SHP77 treated with DMSO at 0.1 percent for 48 hours (cell line): ENCODE measurements around the gene TINCR.
"Not testable (repeated sequence)": the region's sequence is repeated elsewhere in the genome, so short reads cannot be mapped to it uniquely, and the experiment has no call there.

Experiments
- DNase-seq: peaks from one replicate; lab custom pipeline; 2025; lab: John Stamatoyannopoulos, UW

TINCR gene

DNA sequence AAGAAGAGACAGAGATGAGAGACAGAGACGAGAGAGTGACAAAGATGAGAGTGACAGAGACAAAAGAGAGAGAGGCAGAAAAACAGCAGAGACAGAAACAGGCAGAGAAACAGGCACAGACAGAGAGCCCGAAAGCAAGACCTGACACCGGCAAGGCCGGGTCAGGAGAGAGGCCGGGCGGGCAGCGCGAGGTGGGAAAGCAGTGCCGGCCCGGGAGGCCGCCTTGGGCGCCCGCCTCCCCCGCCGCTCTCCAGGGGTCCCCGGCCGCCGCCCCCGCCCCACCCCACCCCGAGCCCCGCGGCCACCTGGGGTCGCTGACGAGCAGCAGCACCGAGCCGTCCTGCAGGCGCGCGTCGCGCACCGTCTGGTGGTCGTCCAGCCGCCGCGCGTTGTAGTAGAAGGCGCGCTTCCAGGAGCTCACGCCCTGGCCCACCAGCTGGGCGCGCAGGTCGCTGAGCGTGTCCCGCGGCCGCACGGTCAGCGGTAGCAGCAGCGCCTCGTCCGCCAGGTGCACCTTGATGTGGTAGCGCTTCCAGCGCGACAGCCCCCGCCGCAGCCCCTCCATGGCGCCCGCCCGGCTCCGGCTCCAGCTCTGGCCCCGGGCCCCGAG, at the start of gene TINCR:
TINCR (minus strand) TSS at position 594 of the 610 bp plus-strand sequence.
- DNase-seq: no peak

DNA sequence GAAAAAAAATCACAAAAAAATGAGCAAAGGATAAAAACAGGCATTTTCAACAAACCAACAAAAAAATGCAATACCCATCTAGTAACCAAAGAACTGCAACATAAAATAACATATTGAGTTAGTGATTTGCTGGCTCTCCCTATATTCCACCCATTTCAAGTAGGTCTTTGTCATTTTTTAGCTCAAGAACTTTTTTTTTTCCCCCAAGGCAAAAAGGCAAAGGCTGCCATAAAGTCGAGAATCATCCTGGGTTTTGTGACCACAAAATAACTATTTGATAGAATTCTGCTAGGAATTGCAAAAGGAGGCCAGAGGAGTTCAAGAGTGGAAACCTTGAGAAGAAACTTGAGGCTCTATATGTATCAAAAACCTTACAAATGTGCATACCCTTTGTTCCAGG, 49.3 kb upstream of the TINCR start:
- DNase-seq: no peak

DNA sequence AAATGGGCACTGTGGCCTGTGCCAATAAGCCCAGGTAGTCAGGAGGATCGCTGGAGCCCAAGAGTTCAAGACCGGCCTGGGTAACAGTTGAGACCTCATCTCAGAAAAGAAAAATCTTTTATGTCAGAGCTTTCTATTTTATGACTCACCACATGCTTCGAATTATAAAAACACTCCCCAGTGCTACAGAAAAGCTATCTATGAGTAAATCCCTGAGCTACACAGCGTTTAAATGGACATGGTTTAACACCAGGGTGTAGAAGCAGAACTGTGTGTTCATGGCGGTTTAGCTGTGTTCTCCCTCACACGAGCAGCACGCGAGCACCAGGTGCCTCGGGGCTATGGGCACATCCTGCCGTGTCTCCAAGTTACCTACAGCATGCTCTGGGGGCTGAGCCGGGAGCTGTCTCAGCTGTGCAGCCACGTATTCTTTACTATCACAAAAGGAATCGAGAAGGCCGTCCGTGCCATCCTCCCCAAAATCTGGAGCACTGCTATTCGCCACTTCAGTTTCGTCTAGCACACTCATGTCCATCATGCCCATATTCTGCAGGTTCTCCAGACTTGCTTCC, 48.1 kb upstream of the TINCR start:
- no peak for DNase-seq

DNA sequence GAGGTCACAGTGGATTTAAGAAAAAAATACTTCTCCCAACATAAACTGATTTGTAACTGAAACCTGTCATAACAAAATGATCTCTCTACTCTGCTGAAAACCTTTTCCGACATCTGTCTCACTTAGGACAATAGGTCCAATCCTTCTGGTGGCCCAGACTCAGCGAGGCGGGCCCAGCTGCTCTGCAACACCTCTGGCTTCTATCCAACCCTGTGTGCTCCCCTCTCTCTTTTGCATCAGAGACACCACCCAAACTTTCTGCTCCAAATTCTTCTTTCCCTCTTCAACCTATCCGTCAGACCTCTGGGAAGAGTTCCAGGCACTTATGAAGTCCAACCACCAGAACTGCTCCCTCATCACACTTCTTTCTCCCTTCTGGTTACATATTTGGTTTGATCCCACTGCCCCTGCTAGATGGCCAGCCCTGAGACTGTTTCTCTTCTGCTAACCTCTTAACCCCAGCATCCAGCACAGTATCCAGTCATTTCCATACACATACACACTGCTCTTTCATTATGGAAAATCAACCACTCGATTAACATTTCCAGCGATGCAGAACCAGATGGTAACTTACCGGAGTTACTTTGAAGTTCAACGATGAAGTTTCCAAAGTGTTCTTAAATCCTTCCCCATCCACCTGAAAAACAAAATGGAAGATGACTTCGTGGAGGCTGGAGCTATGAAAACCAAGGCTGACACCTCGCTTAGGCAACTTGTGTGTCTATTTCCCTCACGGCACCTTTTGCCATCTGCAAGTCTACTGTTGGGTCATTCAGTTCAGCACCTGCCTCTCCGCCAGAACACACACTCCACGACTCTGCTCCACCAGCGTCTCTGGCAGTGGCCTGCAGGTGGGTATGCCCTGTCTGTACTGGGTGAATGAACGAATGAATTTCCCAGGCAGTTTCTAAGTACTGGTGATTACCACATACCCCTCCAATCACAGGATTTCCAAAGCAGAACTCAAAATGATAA, 45.4 kb upstream of the TINCR start:
- DNase-seq: no peak

DNA sequence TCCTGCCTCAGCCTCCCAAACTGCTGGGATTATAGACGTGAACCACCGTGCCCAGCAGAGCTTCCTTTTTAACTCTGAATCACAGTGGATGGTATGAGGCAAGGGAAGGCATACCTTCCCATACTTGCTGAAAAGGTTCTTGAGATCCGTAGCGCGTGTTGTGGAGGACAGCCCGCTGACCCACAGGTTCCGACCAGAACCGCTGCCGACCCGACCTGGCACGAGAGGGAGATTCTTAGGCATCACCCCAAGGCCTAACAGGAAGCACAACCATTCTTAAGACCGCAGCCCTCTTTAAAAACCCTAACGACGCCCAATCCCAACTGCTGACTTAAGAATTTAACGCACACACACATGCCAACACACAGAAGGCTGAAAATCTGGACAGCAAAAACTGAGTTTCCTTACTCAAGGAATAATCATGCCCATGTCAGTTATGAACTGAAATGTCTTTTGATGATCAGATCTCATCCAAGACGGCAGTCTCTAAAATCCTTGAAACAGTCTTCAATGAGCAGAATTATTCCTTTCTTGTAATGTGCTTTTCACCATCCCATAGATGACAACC, 42.2 kb upstream of the TINCR start:
- DNase-seq: no peak

DNA sequence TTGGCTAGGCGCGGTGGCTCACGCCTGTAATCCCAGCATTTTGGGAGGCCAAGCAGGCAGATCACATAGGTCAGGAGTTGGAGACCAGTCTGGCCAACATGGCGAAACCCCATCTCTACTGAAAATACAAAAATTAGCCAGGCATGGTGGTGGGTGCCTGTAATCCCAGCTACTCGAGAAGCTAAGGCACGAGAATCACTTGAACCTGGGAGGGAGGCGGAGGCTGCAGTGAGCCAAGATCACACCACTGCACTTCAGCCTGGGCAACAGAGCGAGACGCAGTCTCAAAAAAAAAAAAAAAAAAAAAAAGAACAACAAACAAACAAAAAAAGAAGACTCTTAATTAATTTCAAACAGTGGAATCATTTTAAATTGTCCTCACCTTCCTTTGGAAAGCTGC, 41.0 kb upstream of the TINCR start:
- DNase-seq: not testable (repeated sequence)

DNA sequence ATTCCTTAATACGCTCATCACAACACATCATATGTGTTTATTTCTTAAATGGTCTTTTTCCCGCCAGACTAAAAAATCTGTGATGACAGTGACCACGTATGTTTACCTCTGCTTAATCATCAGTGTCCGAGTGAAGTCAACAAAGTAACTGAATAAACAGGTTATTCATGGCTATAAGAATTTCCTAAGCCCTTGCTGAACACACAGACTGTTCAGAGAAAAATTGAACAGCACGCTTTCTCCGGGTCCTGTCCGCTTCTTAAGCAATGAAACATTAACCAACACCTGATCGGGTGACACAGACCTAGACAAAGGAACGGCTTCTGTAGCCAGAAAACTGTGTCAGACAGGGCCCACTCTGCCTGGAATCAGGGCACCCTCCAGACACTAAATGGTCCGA, 40.5 kb upstream of the TINCR start:
- no peak for DNase-seq

DNA sequence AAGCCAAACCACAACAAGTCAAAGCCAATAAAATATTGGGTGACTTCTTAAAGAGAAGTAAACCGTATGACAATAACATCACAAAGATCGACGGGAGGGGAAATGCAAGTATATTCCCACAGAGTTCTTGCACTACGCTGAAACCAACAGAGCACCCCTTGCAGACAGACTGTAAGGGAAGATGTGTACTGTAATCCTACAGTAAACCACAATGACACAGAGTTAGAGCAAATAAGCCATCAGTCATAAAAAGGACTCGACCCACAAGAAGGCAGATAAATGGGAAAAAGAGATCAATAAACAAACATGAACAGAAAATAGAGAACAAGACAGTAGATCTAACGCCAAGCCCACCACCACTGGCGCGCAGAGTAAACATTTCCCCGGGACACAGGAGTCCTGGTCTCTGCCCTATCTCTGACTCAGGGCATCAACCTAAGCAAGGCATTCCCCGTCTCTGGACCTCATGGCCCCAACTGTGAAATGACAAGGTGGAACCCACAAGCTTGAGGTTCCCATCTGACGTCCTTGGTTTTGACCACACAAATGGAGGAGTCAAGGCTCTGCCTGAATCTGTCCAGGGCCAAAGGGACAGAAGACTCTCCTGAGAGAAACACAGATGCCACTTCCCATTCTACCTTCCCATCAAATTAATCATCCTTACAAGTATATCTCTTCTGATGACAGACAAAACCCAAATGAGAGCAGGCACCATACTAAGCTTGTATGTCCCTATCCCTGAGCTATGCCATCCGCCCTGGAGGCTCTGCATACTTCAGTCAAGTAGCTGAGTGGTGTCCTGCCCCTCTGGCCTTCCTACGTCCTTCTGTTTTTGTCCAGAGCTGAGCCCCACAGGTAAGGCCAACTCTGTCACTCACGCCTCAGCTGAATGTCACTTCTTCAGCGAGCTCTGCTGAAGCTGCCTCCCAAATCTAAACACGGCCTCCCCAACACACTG, 39.8 kb upstream of the TINCR start:
- DNase-seq: no peak

DNA sequence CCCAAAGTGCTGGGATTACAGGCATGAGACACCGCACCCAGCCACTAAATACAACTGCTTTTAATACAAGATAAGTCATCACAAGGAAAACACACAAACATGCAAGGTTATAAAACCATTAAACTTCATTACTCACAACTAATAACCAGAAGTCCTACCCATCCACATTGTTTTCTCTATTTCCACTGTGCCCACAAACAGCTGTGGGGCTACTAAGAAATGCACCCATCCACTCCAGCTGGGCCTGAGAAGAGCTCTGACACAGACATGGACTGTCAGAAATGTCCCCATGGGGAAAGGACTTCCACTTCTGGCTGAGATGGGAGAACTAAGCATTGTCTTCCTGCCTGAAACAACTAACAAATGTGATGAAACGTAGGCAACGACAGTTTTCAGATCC, 37.6 kb upstream of the TINCR start:
- DNase-seq: no peak

DNA sequence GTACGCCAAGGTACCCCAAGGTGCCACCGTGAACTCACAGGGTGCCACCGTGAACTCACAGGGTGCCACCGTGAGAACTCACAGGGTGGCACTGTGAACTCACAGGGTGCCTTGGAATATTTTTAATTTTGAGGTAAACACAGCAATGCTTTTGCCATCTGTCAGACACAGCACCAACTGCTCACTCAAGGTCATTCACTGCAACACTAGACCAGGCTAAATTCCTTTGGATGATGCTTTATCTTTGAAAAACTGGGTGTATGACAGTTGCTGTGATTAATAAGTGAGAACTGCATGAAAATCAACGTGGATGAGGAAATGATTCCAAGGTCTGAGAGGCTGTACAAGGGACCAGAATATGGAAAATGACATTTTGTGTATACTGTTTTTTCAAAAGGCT, 35.9 kb upstream of the TINCR start:
- no peak for DNase-seq

DNA sequence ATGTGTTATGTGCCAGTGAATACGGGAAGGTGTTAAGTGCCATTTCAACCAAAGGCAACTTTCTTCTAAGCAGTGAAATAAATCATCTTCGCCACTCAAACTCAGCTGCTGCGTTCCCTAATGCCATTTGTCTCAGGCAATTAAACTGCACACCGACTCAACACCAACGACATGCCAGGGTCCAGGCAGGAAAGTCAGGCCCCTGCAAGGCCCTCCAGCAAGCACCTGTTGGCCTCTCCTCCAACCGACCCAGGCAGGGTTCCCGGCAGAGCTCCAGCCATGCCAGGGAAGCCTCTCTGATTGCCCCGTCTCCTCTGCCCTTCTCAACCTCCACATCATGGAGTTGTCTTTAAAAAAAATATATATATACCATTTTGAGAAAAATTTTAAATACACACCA, 33.0 kb upstream of the TINCR start:
- no peak for DNase-seq

DNA sequence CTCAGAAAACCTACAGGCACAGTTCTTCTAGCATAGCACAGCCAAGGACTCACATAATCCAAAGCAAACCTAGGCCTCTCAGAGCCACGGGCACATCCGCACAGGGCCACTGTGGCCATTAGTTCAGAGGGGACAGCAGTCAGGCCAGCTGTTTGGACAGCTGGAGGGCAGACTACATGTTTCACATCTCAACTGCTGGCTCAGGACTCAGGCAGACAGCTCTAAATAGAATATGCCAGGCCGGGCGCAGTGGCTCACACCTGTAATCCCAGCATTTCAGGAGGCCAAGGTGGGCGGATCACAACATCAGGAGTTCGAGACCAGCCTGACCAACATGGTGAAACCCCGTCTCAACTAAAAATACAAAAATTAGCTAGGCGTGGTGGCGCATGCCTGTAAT, 28.0 kb upstream of the TINCR start:
- no peak for DNase-seq

DNA sequence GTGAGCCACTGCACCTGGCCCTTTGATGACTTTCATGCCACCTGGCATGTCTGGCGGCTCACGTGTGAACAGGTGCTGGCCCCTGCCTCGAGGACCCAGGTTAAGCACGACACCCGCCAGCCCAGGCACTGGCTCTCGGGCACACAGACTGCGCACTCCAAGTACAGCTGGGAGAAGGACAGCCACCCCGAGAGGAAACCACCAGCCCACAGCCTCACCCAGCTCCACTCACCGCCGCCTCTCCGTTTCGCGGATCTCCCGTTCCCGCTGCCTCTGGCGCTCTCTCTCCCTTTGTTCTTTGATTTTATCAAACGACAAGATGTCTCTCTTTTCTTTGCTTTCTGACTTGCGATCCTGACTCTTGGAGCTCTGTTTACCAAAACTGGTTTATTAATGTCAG, 27.4 kb upstream of the TINCR start:
- DNase-seq: no peak

DNA sequence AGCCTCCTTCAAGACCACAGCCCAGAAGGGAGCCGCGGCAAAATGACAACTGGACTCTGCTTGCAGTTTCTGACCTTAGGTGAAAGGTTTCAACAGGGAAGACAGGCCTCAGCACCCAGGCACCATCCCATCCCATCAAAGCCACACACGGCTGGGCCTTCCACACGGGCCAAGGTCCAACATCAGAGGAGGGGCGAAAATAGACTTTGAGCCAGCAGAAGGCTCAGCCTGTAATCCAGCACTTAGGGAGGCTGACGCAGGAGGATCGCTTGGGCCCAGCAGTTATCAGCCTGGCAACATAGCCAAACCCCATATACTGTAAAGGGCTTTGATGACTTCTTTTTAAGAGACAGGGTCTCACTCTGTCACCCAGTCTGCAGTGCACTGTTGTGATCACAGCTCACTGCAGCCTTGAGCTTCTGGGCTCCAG, 26.8 kb upstream of the TINCR start:
- DNase-seq: no peak

DNA sequence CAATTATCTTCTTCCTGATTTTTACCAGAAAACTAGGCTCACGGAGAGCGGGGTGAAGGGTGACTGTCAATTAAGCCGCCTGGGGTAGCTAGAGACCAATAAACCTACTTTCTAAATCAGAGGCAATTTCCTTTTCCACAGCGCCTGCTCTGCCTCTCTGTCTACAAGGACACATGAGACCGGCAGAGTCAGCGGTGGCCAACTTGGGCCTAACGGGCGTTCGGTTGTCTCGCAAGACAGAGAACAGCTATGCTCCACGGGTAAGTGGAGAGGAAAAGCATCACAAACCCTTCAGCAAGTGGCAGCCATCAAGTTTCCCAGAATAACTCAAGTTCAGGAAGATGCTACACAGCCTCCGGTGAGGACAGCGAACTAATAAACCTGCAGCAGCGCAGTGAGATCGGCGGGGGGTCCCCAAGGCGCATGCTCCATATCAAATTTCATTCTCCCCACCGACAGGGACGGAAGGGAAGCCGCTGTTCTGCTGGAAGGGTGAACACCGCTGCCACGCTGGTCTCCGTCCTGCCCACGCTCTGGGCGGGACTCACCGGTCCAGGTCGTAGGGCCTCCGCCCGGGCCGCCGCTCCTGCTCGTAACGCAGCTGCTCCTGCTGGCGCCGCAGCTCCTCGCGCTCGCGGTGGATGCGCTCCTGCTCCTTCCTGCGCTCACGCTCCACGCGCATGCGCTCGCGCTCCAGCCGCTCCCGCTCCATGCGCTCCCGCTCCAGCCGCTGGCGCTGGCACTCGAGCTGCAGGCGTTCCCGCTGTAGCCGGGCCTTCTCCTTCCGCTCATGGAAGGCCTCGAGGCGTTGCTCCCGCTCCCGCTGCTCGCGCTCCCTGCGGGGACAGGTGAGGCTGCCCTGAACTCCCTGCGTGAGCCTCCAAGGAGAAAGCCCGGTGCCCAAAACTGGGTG, 25.8 kb upstream of the TINCR start:
- no peak for DNase-seq

DNA sequence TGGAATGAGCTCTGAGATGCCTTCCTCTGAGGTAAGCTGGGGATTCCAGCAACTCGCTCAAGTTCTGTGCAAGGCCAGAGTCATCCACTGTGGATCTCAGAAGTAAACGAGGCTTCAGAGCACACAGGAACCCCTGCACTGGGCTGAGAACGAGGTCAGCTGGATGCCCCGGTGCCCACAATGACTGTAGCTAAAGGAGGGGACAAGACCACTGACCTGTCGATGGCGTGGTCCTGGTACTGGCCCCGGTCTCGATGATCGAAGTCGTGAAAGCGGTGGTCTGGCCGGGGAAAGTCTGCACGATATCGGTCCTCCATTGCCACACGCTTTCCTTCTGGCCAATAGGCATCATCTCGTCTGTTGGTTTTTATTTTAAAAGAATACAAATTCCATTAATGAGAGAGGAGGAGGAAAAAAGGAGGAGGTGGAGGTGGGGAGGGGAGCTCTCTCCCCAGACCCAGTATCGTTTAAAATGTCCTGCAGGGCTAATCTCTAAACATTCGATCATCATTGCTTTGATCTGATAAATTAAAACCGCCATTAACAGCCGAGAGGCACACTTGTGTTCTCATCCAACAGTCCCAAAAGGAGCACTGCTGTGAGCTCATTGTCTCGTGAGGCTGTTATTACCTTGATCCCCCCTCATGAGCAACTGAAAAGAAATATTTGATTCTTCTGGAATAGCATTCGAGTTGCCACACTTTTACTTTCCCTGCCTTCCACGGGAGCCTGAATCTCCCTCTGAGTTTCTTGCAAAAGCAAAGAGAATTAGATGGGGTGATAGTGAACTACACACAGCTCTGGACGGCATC, 25.0 kb upstream of the TINCR start:
- DNase-seq: no peak

DNA sequence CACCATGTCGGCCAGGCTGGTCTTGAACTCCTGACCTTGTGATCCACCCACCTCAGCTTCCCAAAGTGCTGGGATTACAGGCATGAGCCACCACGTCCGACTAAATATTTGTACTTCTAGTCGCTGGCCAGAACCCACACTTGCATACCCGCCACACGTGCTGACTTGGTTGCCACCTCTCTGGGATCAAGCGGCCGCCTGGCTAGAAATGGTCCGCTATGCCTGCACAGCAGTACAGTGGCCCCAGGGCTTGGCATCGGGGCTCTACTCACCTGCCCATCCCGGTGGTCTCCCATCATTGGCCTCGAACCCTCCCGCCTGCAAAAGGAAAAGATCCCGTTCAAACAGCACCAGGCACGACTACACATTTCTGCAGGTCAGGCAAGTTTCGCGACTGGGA, 23.7 kb upstream of the TINCR start:
- no peak for DNase-seq

DNA sequence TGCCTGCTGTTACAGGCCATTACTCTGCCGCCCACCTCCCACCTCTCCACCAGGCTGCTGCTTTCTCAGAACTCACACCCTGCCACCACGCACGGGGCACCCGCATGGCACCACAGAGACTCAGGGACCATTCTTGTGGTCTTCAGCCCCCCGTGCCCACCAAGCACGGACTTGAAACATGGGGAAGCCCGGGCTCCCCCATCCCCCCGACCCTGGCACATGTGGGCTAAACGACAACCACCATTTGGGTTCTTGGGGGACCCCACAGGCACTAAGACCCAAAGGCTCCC, 23.1 kb upstream of the TINCR start:
- no peak for DNase-seq

DNA sequence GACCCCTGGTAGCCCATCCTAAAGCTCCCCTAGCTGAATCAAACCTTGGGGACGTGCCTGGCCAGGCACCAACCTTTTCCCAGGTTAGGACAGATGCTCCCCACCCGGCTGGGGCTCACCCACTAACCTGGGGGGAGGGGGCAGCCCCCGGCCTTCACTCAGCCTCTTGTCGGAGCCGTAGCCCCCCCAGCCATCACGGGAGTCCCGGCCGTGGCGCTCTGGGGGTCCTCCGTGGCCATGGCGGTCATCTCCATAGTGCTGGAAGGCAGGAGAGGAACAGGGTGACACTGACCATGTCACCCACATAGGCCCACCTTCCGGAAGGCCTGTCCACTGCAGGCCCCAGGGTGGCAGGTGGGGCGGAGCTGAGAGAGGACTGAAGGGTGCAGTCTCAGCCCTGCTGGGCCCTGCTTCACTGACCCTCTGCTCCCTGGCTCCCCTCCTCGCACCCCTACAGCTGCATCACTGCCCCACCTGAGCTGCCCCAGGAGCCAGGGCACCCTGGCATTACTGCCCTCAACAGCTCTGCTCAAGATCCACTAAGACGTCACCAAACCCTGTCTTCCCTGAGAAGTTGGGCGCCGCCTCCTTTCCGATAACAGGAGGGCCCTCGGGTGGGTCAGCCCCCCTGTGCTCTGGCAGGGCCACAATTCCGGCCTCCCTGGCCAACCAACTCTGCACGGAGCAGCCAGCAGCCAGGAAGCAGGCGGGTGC, 22.6 kb upstream of the TINCR start:
- DNase-seq: no peak
